Mammary epithelial cell (primary cell): ENCODE measurements around the gene CDK14.

Experiments
- CTCF ChIP-seq, 2 donors: IDR thresholded peaks in 1 of 2; conservative IDR thresholded peaks in 1 of 2; 2 replicates each; pipeline ENCODE4 v1.5.1; 2011 to 2012; ENCODE audit warnings: inconsistent platforms in 2 of 2, low read length in 2 of 2, mild to moderate bottlenecking in 2 of 2, control low read depth in 1 of 2, low read depth in 1 of 2; ENCODE audit not compliant: insufficient read depth in 1 of 2; ENCODE audit errors: extremely low read depth in 1 of 2
- EZH2 ChIP-seq: IDR thresholded peaks from 2 replicates; pipeline ENCODE4 v1.6.1; 2012; ENCODE audit warnings: low read length, inconsistent platforms, borderline replicate concordance

- TF ChIP-seq CTCF (conservative IDR thresholded peaks at IDR 0.05 in 1 of 2, IDR thresholded peaks at IDR 0.05 in 1 of 2; ENCODE audit: extremely low read depth in 1 of 2, insufficient read depth in 1 of 2, low read depth in 1 of 2, low read length in 2 of 2) = no peak
- no peak for TF ChIP-seq EZH2
Measured at GRCh38 chr7:91233212-91233611, 637.1 kb downstream of the CDK14 start.
